CD8-positive, alpha-beta memory T cell (primary cell): ENCODE data around the gene ELMOD1. TPM values are rescaled to one million over a fixed set of nuclear protein-coding genes. Genes with fewer than 3 reads are reported as not detected.

ENCODE experiments used
- CTCF ChIA-PET: fragments of 350-600 bp; sonication (Branson Sonifier 250); formaldehyde crosslinking; loops from one replicate; lab custom pipeline; 2021; ENCODE audit warnings: antibody characterized with exemption; lab: Charles Lee
- POLR2A ChIA-PET: fragments of 350-600 bp; sonication (Branson Sonifier 250); formaldehyde crosslinking; loops from one replicate; lab custom pipeline; 2021; ENCODE audit warnings: antibody characterized with exemption; lab: Charles Lee
- DNase-seq, 5 donors: peaks; one replicate each; pipeline versions ENCODE4 v3.0.0 to v3.0.0-alpha.2; 2020 to 2022; ENCODE audit warnings: mixed read lengths in 1 of 5
- H3K27ac ChIP-seq: one replicate; pipeline ENCODE4 v1.7.0; 2013; ENCODE audit warnings: low read depth, mild to moderate bottlenecking, low read length, moderate library complexity
- H3K27me3 ChIP-seq: 2 replicates; pipeline ENCODE4 v1.7.0; 2013; ENCODE audit warnings: low read length, mild to moderate bottlenecking; ENCODE audit not compliant: insufficient read depth, poor library complexity, severe bottlenecking
- H3K36me3 ChIP-seq: 2 replicates; pipeline ENCODE4 v1.7.0; 2013; ENCODE audit warnings: mild to moderate bottlenecking, low read length, moderate library complexity; ENCODE audit not compliant: insufficient read depth
- H3K4me1 ChIP-seq: 2 replicates; pipeline ENCODE4 v1.7.0; 2013; ENCODE audit warnings: mild to moderate bottlenecking, low read length, moderate library complexity; ENCODE audit not compliant: insufficient read depth
- H3K4me3 ChIP-seq: 2 replicates; pipeline ENCODE4 v1.7.0; 2013; ENCODE audit warnings: mild to moderate bottlenecking, low read length
- H3K9me3 ChIP-seq: 2 replicates; pipeline ENCODE4 v1.7.0; 2013; ENCODE audit warnings: mild to moderate bottlenecking, low read length
- H3K27ac Mint-ChIP-seq, 8 donors: one replicate each; pipeline ENCODE4 v1.8.0; 2020 to 2021; ENCODE audit warnings: mixed read lengths in 8 of 8, mild to moderate bottlenecking in 6 of 8, inconsistent platforms in 3 of 8, moderate library complexity in 3 of 8
- H3K27me3 Mint-ChIP-seq, 2 donors: one replicate each; pipeline ENCODE4 v1.8.0; 2020 to 2021; ENCODE audit warnings: mixed read lengths in 2 of 2, mild to moderate bottlenecking in 1 of 2, moderate library complexity in 1 of 2
- H3K36me3 Mint-ChIP-seq, 3 donors: one replicate each; pipeline ENCODE4 v1.8.0; 2020 to 2021; ENCODE audit warnings: mixed read lengths in 3 of 3, inconsistent platforms in 1 of 3, mild to moderate bottlenecking in 1 of 3
- H3K4me1 Mint-ChIP-seq, 3 donors: one replicate each; pipeline ENCODE4 v1.8.0; 2020 to 2021; ENCODE audit warnings: mixed read lengths in 3 of 3, inconsistent platforms in 1 of 3, mild to moderate bottlenecking in 1 of 3
- H3K4me3 Mint-ChIP-seq, 7 donors: one replicate each; pipeline ENCODE4 v1.8.0; 2020 to 2021; ENCODE audit warnings: mixed read lengths in 7 of 7, mild to moderate bottlenecking in 6 of 7, moderate library complexity in 4 of 7, inconsistent platforms in 2 of 7
- H3K9me3 Mint-ChIP-seq, 5 donors: one replicate each; pipeline ENCODE4 v1.8.0; 2020 to 2022; ENCODE audit warnings: mixed read lengths in 5 of 5, mild to moderate bottlenecking in 3 of 5, moderate library complexity in 2 of 5, inconsistent platforms in 1 of 5
- polyA plus RNA-seq: library from polyadenylated mRNA; unstranded; fragments of 300-500 nt; fragmentation: Illumina TruSeq; gene quantifications from one replicate; pipeline ENCODE4 v1.2.3, GENCODE V29; 2021
- total RNA-seq, 2 experiments: library from RNA; stranded (reverse); gene quantifications; one replicate each; pipeline ENCODE4 v1.2.3, GENCODE V29; 2021

Gene ELMOD1
- total and polyA plus RNA-seq, 3 experiments from 2014 or later = not detected

GRCh38 chr11:107653076-107653475 lies 62.1 kb downstream of the ELMOD1 start:
- no peaks in the 10 kb centered on the region for H3K36me3 Mint-ChIP-seq
- no peak for DNase-seq
- Histone ChIP-seq H3K27ac (no peak overlapping the region), H3K36me3 (no peaks in the 10 kb centered on the region), H3K27me3 (no peaks in the 10 kb centered on the region), H3K4me3 (no peak overlapping the region), H3K9me3 (no peaks in the 10 kb centered on the region), H3K4me1 (no peaks in the 10 kb centered on the region)
- no peaks in the 10 kb centered on the region for H3K4me1 Mint-ChIP-seq
- ChIA-PET CTCF (no interaction called here), POLR2A (no interaction called here)
- H3K4me3 Mint-ChIP-seq = no peak overlapping the region
- no peak overlapping the region for H3K27ac Mint-ChIP-seq
- H3K9me3 Mint-ChIP-seq = no peaks in the 10 kb centered on the region
- H3K27me3 Mint-ChIP-seq = peaks cover 5 to 62% of the 10 kb centered on the region in 2 donors

GRCh38 chr11:107655602-107656001 lies 64.7 kb downstream of the ELMOD1 start:
- Mint-ChIP-seq H3K4me1 (no peaks in the 10 kb centered on the region), H3K27me3 (peaks cover 4 to 49% of the 10 kb centered on the region in 2 donors), H3K4me3 (no peak overlapping the region), H3K9me3 (no peaks in the 10 kb centered on the region), H3K36me3 (no peaks in the 10 kb centered on the region), H3K27ac (no peak overlapping the region)
- H3K27ac ChIP-seq = no peak overlapping the region
- POLR2A ChIA-PET = no interaction called here
- CTCF ChIA-PET = no interaction called here
- H3K27me3 ChIP-seq = no peaks in the 10 kb centered on the region
- no peak overlapping the region for H3K4me3 ChIP-seq
- H3K36me3 ChIP-seq = no peaks in the 10 kb centered on the region
- H3K4me1 ChIP-seq = no peaks in the 10 kb centered on the region
- DNase-seq = no peak
- no peaks in the 10 kb centered on the region for H3K9me3 ChIP-seq

- H3K4me1 Mint-ChIP-seq = no peaks in the 10 kb centered on the region
- no peak for DNase-seq
- no peaks in the 10 kb centered on the region for H3K27me3 ChIP-seq
- POLR2A ChIA-PET = no interaction called here
- H3K4me3 ChIP-seq = no peak overlapping the region
- CTCF ChIA-PET = no interaction called here
- H3K36me3 ChIP-seq = no peaks in the 10 kb centered on the region
- peaks cover 0 to 2% (median 0%) of the 10 kb centered on the region in 3 donors for H3K36me3 Mint-ChIP-seq
- peaks cover 4 to 30% of the 10 kb centered on the region in 2 donors for H3K27me3 Mint-ChIP-seq
- no peaks in the 10 kb centered on the region for H3K4me1 ChIP-seq
- no peaks in the 10 kb centered on the region for H3K9me3 Mint-ChIP-seq
- H3K27ac ChIP-seq = no peak overlapping the region
- no peak overlapping the region for H3K27ac Mint-ChIP-seq
- H3K9me3 ChIP-seq = no peaks in the 10 kb centered on the region
- no peak overlapping the region for H3K4me3 Mint-ChIP-seq
Observed at GRCh38 chr11:107659310-107659709, 68.4 kb downstream of the ELMOD1 start.

GRCh38 chr11:107660066-107660465 lies 69.1 kb downstream of the ELMOD1 start:
- H3K9me3 Mint-ChIP-seq = no peaks in the 10 kb centered on the region
- Histone ChIP-seq H3K27ac (no peak overlapping the region), H3K4me3 (no peak overlapping the region), H3K9me3 (no peaks in the 10 kb centered on the region), H3K4me1 (no peaks in the 10 kb centered on the region), H3K27me3 (no peaks in the 10 kb centered on the region), H3K36me3 (no peaks in the 10 kb centered on the region)
- no peaks in the 10 kb centered on the region for H3K4me1 Mint-ChIP-seq
- H3K27me3 Mint-ChIP-seq = peaks cover 4 to 27% of the 10 kb centered on the region in 2 donors
- H3K27ac Mint-ChIP-seq = no peak overlapping the region
- H3K4me3 Mint-ChIP-seq = no peak overlapping the region
- peaks cover 0 to 2% (median 0%) of the 10 kb centered on the region in 3 donors for H3K36me3 Mint-ChIP-seq
- POLR2A ChIA-PET = no interaction called here
- CTCF ChIA-PET = interaction anchor here (1.3 kb wide), 1 partner anchor 8 kb away, joined by 3 read pairs; no protein-coding TSS in a partner anchor
- DNase-seq = no peak

GRCh38 chr11:107661656-107662055 lies 70.7 kb downstream of the ELMOD1 start:
- Histone ChIP-seq H3K27ac (no peak overlapping the region), H3K36me3 (no peaks in the 10 kb centered on the region), H3K9me3 (no peaks in the 10 kb centered on the region), H3K4me1 (no peaks in the 10 kb centered on the region), H3K4me3 (no peak overlapping the region), H3K27me3 (no peaks in the 10 kb centered on the region)
- H3K9me3 Mint-ChIP-seq = no peaks in the 10 kb centered on the region
- no peak for DNase-seq
- ChIA-PET CTCF (no interaction called here), POLR2A (no interaction called here)
- H3K4me1 Mint-ChIP-seq = no peaks in the 10 kb centered on the region
- no peak overlapping the region for H3K4me3 Mint-ChIP-seq
- peaks cover 4 to 21% of the 10 kb centered on the region in 2 donors for H3K27me3 Mint-ChIP-seq
- H3K36me3 Mint-ChIP-seq = peaks cover 0 to 2% (median 0%) of the 10 kb centered on the region in 3 donors
- H3K27ac Mint-ChIP-seq = no peak overlapping the region

- Histone ChIP-seq H3K27me3 (no peaks in the 10 kb centered on the region), H3K36me3 (no peaks in the 10 kb centered on the region), H3K4me1 (no peaks in the 10 kb centered on the region), H3K9me3 (no peaks in the 10 kb centered on the region), H3K27ac (no peak overlapping the region), H3K4me3 (no peak overlapping the region)
- peaks cover 0 to 2% (median 0%) of the 10 kb centered on the region in 3 donors for H3K36me3 Mint-ChIP-seq
- H3K9me3 Mint-ChIP-seq = no peaks in the 10 kb centered on the region
- no peak for DNase-seq
- H3K4me3 Mint-ChIP-seq = no peak overlapping the region
- no peak overlapping the region for H3K27ac Mint-ChIP-seq
- peaks cover 7 to 12% of the 10 kb centered on the region in 2 donors for H3K27me3 Mint-ChIP-seq
- H3K4me1 Mint-ChIP-seq = no peaks in the 10 kb centered on the region
- POLR2A ChIA-PET = no interaction called here
- CTCF ChIA-PET = no interaction called here
Observed at GRCh38 chr11:107665018-107665417, 74.1 kb downstream of the ELMOD1 start.

GRCh38 chr11:107666911-107667613 lies 76.1 kb downstream of the ELMOD1 start:
- H3K36me3 Mint-ChIP-seq = no peaks in the 10 kb centered on the region

GRCh38 chr11:107669191-107669740 lies 78.3 kb downstream of the ELMOD1 start:
- Histone ChIP-seq H3K27ac (no peak overlapping the region), H3K4me3 (no peak overlapping the region), H3K36me3 (no peaks in the 10 kb centered on the region), H3K27me3 (no peaks in the 10 kb centered on the region), H3K4me1 (no peaks in the 10 kb centered on the region), H3K9me3 (no peaks in the 10 kb centered on the region)
- ChIA-PET CTCF (no interaction called here), POLR2A (no interaction called here)
- Mint-ChIP-seq H3K4me3 (no peak overlapping the region), H3K4me1 (no peaks in the 10 kb centered on the region), H3K27ac (no peak overlapping the region), H3K36me3 (no peaks in the 10 kb centered on the region), H3K9me3 (no peaks in the 10 kb centered on the region), H3K27me3 (peaks cover 8 to 12% of the 10 kb centered on the region in 2 donors)
- no peak for DNase-seq

More at GRCh38 chr11:107666911-107667613, 76.1 kb downstream of the ELMOD1 start:
- CTCF ChIA-PET = no interaction called here
- H3K4me3 ChIP-seq = no peak overlapping the region
- H3K9me3 ChIP-seq = no peaks in the 10 kb centered on the region
- POLR2A ChIA-PET = no interaction called here
- H3K9me3 Mint-ChIP-seq = no peaks in the 10 kb centered on the region
- peaks cover 8% of the 10 kb centered on the region in 2 donors for H3K27me3 Mint-ChIP-seq
- no peaks in the 10 kb centered on the region for H3K4me1 Mint-ChIP-seq
- H3K27ac Mint-ChIP-seq = no peak overlapping the region
- H3K27ac ChIP-seq = no peak overlapping the region
- no peaks in the 10 kb centered on the region for H3K4me1 ChIP-seq
- DNase-seq = no peak
- H3K27me3 ChIP-seq = no peaks in the 10 kb centered on the region
- no peaks in the 10 kb centered on the region for H3K36me3 ChIP-seq
- H3K4me3 Mint-ChIP-seq = no peak overlapping the region
